OCI-LY7 (cell line): ENCODE measurements around the gene HPCA. TPM values are rescaled to one million over a fixed set of nuclear protein-coding genes. Genes with fewer than 3 reads are reported as not detected.

Source experiments
- BruUV-seq: library from RNA; stranded (reverse); fragments of 400-500 nt; replicated peaks from 2 replicates; lab custom pipeline; 2021; lab: Mats Ljungman, UMichigan
- CTCF ChIA-PET: fragments of 300-600 bp; sonication (Branson Sonifier 250); formaldehyde crosslinking; loops from one replicate; lab custom pipeline; 2022; ENCODE audit warnings: antibody characterized with exemption; ENCODE audit not compliant: unreplicated experiment; lab: Charles Lee
- POLR2A ChIA-PET: fragments of 300-600 bp; sonication (Branson Sonifier 250); formaldehyde crosslinking; loops from one replicate; lab custom pipeline; 2022; ENCODE audit warnings: antibody characterized with exemption; lab: Charles Lee
- DNase-seq: peaks from one replicate; pipeline ENCODE4 v3.0.0-alpha.2; 2015; ENCODE audit warnings: low spot score
- H2AFZ ChIP-seq: fragments of 200-600 bp; sonication (generic), shearing (Covaris generic); 2 replicates; pipeline ENCODE4 v1.6.1; 2014; ENCODE audit warnings: mild to moderate bottlenecking, antibody characterized with exemption, low read length, moderate library complexity
- H3K27ac ChIP-seq: fragments of 200-600 bp; sonication (generic); 2 replicates; pipeline ENCODE4 v1.5.1; 2014; ENCODE audit warnings: mixed run types, low read depth, mild to moderate bottlenecking, moderate library complexity, low read length, inconsistent platforms; ENCODE audit not compliant: poor library complexity, severe bottlenecking
- H3K36me3 ChIP-seq: fragments of 200-600 bp; sonication (generic); 2 replicates; pipeline ENCODE4 v1.6.1; 2014; ENCODE audit warnings: mild to moderate bottlenecking, antibody characterized with exemption, low read length, moderate library complexity, mixed read lengths; ENCODE audit not compliant: insufficient read depth
- H3K4me1 ChIP-seq: fragments of 200-600 bp; sonication (generic); 2 replicates; pipeline ENCODE4 v1.5.1; 2014; ENCODE audit warnings: mild to moderate bottlenecking, low read length; ENCODE audit not compliant: insufficient read depth, poor library complexity, severe bottlenecking
- H3K4me2 ChIP-seq: fragments of 200-600 bp; sonication (generic); 2 replicates; pipeline ENCODE4 v1.6.1; 2014; ENCODE audit warnings: mild to moderate bottlenecking, low read length
- H3K4me3 ChIP-seq: fragments of 200-600 bp; sonication (generic); 2 replicates; pipeline ENCODE4 v1.5.1; 2014; ENCODE audit warnings: mild to moderate bottlenecking, low read depth, low read length; ENCODE audit not compliant: poor library complexity, severe bottlenecking
- H3K79me2 ChIP-seq: fragments of 200-600 bp; sonication (generic); 2 replicates; pipeline ENCODE4 v1.6.1; 2016; ENCODE audit warnings: low read depth, mild to moderate bottlenecking, low read length, moderate library complexity, mixed read lengths; ENCODE audit not compliant: insufficient read depth
- H3K9me2 ChIP-seq: fragments of 200-600 bp; sonication (generic); 2 replicates; pipeline ENCODE4 v1.6.1; 2016; ENCODE audit warnings: mild to moderate bottlenecking, low read length, mixed read lengths; ENCODE audit not compliant: insufficient read depth
- H3K9me3 ChIP-seq: fragments of 200-600 bp; sonication (generic); 2 replicates; pipeline ENCODE4 v1.6.1; 2014; ENCODE audit warnings: mild to moderate bottlenecking, mixed run types, low read length, mixed read lengths
- H4K20me1 ChIP-seq: fragments of 200-600 bp; sonication (generic); 2 replicates; pipeline ENCODE4 v1.6.1; 2014; ENCODE audit warnings: mild to moderate bottlenecking, antibody characterized with exemption, low read length, moderate library complexity, mixed read lengths; ENCODE audit not compliant: insufficient read depth
- EZH2phosphoT487 ChIP-seq: fragments of 200-600 bp; sonication (generic); IDR thresholded peaks from 2 replicates; pipeline ENCODE4 v1.6.1; 2018; ENCODE audit warnings: low read depth, borderline replicate concordance, mild to moderate bottlenecking, mixed run types, antibody characterized with exemption, low read length, moderate library complexity, mixed read lengths
- intact Hi-C: fragments of 100-400 bp; cut with micrococcal nuclease; formaldehyde crosslinking; loops from one replicate; pipeline ENCODE4 v1.10.0; 2022; ENCODE audit not compliant: unreplicated experiment
- total RNA-seq, 2 experiments: library from RNA; depleted of rRNA in 1 of 2; stranded (reverse); fragments of >200 nt in 1 of 2; shearing (Covaris generic) in 1 of 2; gene quantifications; 2 replicates each; pipeline ENCODE4 v1.2.3, GENCODE V29; 2014 to 2022
- TF ChIP-seq, protein P1 (sequence below): fragments of 200-600 bp; sonication (generic); conservative IDR thresholded peaks from 2 replicates; pipeline ENCODE4 v1.5.1; 2014; ENCODE audit warnings: mild to moderate bottlenecking, antibody characterized with exemption, low read length, moderate library complexity, mixed read lengths

HPCA gene
- total RNA-seq, 2 experiments from 2014 or later = 0.36 to 3.3 TPM

DNA sequence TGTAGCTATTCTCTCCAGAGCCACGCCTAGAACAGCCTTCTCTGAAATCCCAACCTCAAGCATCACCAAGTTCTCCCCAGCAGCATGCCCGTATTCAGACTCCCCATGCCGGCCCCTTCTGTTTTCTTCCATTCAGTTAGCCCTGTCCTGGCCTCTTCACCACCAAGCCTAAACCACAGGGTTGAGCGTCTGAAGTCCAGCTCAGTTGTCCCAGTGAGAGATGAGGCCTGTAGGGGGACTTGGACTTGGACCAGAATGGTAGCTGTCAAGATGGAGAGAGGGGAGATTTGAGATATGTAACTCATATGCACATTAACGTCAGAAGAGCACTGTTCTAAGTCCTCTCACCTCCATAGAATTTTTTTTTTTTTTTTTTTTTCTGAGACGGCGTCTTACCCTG lies 20.4 kb downstream of the HPCA start:
- Histone ChIP-seq H3K27ac (no peak overlapping the region), H3K4me2 (no peak overlapping the region), H3K36me3 (no peaks in the 10 kb centered on the region), H3K4me1 (no peaks in the 10 kb centered on the region), H3K4me3 (no peak overlapping the region), H3K79me2 (no peaks in the 10 kb centered on the region), H3K9me2 (no peaks in the 10 kb centered on the region), H4K20me1 (no peaks in the 10 kb centered on the region), H3K9me3 (no peaks in the 10 kb centered on the region), H2AFZ (no peak overlapping the region)
- CTCF ChIA-PET = no interaction called here
- no peak for DNase-seq
- BruUV-seq = no TSS peak
- POLR2A ChIA-PET = interaction anchor here (0.7 kb wide), 2 partner anchors 138 to 189 kb away, joined by 4 to 5 read pairs; no protein-coding TSS in a partner anchor
- no peak for TF ChIP-seq EZH2phosphoT487
- TF ChIP-seq, protein P1, sequence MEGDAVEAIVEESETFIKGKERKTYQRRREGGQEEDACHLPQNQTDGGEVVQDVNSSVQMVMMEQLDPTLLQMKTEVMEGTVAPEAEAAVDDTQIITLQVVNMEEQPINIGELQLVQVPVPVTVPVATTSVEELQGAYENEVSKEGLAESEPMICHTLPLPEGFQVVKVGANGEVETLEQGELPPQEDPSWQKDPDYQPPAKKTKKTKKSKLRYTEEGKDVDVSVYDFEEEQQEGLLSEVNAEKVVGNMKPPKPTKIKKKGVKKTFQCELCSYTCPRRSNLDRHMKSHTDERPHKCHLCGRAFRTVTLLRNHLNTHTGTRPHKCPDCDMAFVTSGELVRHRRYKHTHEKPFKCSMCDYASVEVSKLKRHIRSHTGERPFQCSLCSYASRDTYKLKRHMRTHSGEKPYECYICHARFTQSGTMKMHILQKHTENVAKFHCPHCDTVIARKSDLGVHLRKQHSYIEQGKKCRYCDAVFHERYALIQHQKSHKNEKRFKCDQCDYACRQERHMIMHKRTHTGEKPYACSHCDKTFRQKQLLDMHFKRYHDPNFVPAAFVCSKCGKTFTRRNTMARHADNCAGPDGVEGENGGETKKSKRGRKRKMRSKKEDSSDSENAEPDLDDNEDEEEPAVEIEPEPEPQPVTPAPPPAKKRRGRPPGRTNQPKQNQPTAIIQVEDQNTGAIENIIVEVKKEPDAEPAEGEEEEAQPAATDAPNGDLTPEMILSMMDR = no peak
- intact Hi-C loops = no loop called here

DNA sequence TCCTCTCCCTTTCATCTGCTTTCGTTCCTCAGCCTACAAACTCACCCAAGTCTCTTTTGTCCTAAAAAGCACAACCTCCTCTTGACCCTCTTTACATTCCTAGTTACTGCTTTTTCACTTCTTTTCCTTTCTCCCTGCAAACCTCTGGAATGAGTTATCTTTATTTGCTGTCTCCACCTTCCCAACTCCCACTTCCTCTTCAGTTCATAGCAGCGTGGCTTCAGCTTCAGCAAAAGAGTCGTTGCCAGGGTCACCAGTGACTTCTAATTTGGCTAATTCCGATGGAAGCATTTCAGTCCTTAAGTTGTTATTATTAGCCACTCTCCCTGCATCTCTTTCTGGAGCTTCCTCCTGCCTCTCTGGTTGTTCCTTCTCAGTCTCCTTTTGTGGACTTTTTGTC lies 21.1 kb downstream of the HPCA start:
- intact Hi-C loops = no loop called here
- Histone ChIP-seq H3K4me2 (no peak overlapping the region), H3K79me2 (no peaks in the 10 kb centered on the region), H3K27ac (no peak overlapping the region), H3K4me1 (no peaks in the 10 kb centered on the region), H3K36me3 (no peaks in the 10 kb centered on the region), H3K9me2 (no peaks in the 10 kb centered on the region), H3K4me3 (no peak overlapping the region), H2AFZ (no peak overlapping the region), H3K9me3 (no peaks in the 10 kb centered on the region), H4K20me1 (no peaks in the 10 kb centered on the region)
- CTCF ChIA-PET = no interaction called here
- DNase-seq = no peak
- no TSS peak for BruUV-seq
- POLR2A ChIA-PET = no interaction called here
- TF ChIP-seq, protein P1 = no peak
- TF ChIP-seq EZH2phosphoT487 = no peak

DNA sequence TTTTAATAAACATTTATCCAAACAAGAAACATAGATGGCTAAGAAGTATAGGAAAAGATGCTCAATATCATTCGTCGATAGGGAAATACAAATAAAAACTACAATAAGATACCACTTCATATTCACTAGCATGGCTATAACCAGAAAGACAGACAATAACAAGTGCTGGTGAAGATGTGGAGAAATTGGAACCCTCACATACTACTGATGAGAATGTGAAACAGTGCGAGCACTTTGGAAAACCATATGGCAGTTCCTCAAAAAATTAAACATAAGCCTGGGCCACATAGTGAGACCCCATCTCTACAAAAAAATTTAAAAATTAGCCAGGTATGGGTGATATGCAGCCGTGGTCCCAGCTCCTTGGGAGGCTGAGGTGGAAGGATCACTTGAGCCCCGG lies 24.0 kb downstream of the HPCA start:
- H3K4me1 ChIP-seq = no peaks in the 10 kb centered on the region
- H3K79me2 ChIP-seq = no peaks in the 10 kb centered on the region
- no peak overlapping the region for H3K27ac ChIP-seq
- BruUV-seq = no TSS peak
- DNase-seq = no peak
- CTCF ChIA-PET = no interaction called here
- TF ChIP-seq EZH2phosphoT487 = no peak
- TF ChIP-seq, protein P1 = no peak
- intact Hi-C loops = no loop called here
- no peaks in the 10 kb centered on the region for H3K36me3 ChIP-seq
- H3K4me2 ChIP-seq = no peak overlapping the region
- H3K9me2 ChIP-seq = no peaks in the 10 kb centered on the region
- no peak overlapping the region for H3K4me3 ChIP-seq
- no peaks in the 10 kb centered on the region for H4K20me1 ChIP-seq
- POLR2A ChIA-PET = no interaction called here
- no peaks in the 10 kb centered on the region for H3K9me3 ChIP-seq
- no peak overlapping the region for H2AFZ ChIP-seq
